ENCODE measurements around the gene OR10H1.

DNA sequence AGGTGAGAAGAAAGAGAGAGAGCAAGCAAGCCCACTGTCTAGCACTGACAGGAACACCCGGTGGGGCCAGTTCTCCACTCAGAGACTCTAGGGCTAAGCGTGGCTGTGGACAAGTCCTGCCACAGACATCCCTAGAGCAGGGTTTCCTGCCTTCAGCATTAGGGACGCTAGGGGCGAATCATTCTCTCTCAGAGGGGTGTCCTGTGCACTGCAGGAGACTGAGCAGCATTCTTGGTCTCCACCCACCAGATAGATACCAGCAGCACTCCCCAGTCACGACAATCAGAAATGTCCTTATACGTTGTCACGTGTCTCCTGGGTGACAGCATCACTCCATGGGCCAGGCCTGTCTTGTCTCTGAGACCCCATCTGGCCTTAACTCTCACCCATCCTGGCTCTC, 1.5 kb downstream of the OR10H1 start:
- no peak for TF ChIP-seq POLR2A (IDR thresholded peaks at IDR 0.05)
- no peak for TF ChIP-seq CTCF (IDR thresholded peaks at IDR 0.05)
- no peak for TF ChIP-seq POLR2AphosphoS5 (IDR thresholded peaks at IDR 0.05)

Measured in stomach (tissue), 4 donors.